GM21423 (cell line): ENCODE results near the gene SUPT3H.

Experiments
- ATAC-seq: cut with Tn5 transposase; IDR thresholded peaks from one replicate; pipeline ENCODE4 v1.9.1; 2021; ENCODE audit warnings: mild to moderate bottlenecking, moderate library complexity; ENCODE audit not compliant: unreplicated experiment

SUPT3H gene

DNA sequence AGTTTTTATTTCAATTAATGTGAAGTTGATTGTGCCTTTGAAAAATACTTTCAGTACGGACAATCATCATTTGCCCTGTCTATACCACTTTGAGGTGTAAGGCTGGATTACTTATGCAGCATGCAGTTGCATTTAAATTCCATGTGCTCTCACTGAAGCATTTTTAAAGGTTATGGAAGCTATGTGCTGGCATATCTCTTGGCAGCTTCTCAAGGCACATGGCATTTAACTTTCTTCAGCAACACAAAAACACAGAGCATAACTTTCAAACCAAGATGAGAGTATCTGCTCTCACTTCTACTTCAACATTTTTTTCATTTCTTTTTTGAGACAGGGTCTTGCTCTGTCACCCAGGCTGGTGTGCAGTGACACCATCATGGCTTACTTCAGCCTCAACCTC is 410.3 kb downstream of the SUPT3H start:
- no peak for ATAC-seq

DNA sequence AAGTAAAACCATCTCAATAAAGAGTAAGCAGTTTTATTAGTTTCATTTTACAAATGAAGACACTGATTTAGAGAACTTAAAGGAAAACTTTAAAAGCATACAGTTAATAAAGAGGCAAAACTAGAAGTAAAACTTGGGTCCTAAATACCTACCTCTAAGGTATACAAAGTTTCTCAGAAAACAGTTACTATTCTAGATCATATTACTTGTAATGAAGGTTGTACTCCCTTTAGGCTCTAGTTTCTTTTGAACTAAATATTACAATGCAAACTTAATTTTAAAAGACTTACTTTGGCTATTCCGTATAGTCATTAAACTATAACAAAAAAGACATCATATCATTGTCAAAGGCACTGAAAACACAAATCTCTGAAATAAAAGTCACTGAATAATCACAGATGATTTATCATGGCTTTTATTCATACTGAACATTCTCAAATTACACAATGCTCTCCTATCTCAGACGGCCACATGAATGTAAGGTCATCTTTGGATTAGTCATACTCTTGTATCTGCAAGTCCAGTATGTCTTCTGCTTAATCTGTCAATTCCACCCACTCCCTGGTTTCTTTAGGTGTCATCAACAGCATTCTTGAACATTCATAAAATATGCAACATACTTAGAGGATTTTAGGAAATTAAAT is 411.2 kb downstream of the SUPT3H start:
- no peak for ATAC-seq

DNA sequence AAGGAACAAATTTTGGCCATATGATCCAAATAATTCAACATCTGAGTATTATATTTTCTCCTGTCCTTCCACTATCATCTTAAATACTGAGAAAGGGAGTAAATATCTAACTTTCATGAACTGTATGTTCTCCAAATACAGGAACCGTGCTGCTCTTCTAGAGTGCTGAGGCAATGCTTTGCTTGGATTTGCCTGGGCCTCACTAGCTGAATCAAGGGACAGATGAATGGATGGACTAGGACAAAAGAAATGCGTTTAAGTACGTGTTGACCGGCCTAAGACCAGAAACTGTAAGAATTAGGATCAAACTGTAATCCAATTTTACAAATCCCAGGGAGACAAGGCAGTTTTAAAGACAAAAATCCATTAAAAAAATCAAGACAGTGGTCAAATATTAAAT is 412.0 kb downstream of the SUPT3H start:
- no peak for ATAC-seq

DNA sequence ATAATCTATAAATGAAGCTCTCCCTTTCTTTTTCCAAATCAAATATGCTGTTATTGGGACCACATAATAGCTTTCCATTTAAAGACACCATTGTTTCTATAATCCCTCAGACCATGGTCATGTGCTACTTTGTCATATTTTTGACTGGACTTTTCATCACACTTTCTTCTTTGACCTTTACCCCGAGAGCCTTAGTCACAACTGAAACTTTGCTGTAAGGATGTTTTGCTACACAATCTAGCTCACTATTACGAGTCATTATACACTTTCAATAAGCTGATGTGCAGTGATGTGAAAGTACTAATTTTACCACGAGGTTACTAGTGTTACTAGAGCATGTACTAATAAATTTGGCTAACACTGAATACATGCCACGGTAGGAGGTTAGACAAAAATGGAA is 416.8 kb downstream of the SUPT3H start:
- no peak for ATAC-seq

DNA sequence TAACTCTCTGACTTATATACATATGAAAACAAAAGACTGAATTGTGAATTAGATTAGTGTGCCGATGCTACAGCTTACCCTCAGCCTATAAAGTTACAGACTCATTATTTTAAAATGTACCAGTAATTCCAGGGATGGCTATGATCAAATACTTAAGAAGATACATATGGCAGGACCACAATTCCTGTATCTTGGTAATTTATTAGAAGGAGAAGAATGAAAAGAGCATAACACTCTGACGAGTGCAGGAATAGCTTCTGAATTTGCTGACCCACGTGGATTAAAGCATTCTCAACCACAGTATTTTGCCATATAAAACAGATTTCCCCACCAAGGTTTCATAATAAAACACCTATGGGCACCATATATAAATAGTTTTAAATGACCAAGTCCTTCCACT is 418.1 kb downstream of the SUPT3H start:
- no peak for ATAC-seq

DNA sequence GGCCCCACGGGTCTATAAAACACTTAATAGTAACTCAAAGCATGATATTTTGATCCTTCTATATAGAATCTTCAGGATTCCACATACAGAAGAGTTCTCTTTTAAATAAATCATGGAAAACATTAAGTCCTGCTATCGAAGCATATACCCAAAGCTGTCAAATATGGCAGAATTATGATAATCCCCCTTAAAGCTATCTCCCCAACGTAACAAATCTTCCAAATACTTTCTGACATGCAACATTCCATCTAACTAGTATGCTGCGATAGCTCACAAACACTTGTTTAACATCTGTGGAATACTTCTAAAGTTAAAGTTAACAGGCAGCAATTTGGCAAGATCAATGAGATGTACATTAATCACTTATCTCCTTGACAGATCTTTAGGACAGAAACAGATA is 420.6 kb downstream of the SUPT3H start:
- no peak for ATAC-seq

DNA sequence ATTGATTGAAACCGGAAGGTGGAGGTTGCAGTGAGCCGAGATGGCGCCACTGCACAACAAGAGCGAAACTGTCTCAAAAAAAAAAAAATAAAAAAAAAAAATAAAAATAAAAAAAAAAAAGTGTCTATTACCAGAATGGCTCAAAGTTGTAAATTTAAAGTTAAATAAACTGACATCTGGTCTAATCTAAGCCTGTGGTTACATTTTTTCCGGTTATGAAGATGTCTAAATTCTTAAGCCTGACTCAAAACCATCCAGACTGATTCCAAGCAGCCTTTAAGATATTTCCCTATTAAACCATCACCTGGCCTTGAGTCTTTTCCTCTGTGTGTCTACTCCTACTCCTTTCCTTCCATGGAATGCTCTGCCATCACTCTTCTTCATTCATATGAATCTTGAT is 421.3 kb downstream of the SUPT3H start:
- ATAC-seq = no peak

DNA sequence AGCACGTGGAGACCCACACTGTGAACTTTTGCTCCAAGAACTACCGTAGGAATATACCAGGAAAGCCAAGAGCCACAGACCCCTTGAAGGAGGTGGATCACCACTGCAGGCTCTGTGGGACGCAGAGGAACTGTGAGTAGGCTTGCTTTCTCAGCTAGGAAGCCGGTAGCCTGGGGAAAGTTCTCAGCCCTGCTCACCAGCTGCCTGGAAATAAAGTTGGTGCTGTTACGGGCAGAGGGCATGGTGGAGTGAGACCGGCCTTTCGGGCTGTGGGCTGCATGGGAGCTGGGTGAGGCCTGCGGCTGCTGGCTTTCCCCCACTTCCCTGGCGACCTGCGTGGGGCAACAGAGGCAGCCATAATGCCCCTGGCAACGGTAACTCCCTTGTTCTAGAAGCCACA is 422.6 kb downstream of the SUPT3H start:
- ATAC-seq = no peak

DNA sequence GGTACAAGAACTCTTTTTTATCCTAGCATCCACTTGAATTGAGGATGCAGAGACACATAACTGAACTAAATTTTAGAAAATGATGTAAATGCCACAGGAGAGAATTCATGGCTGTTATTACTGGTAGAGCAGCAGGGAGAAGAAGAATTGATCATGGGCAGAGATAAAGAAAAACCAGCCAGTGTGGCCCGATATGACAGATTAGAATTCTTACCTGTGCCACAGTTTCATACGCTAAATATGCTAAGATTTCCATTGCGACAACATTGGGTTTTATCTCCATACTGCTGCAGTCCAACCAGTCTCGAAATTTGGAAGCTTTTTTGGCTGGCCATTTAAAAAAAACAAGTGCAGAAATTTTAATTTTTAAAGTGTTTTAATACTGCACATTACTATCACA is 423.5 kb downstream of the SUPT3H start:
- ATAC-seq = no peak

DNA sequence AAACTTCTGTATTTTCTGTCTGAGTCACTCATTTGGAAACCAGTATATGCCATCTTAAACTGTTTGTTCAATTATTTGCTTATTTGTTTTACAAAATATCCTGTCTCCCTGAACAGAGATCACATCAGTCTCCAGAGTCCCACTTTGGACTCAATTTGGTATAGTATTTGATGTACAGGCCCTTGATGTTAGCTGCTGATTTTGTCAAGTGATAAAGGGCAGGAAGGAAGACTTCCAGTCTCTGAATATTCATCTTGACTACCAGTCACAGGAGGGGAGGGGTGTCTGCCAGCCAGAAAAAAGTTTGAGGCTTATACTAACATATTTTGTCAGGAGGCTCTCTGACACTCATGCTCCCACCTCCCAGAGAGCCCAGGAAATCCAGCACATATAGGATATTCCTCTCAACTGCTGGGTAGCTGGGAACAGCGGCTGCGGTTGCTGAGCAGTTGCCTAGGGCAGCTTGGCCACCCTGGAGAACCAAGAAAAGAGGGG is 426.4 kb downstream of the SUPT3H start:
- no peak for ATAC-seq

DNA sequence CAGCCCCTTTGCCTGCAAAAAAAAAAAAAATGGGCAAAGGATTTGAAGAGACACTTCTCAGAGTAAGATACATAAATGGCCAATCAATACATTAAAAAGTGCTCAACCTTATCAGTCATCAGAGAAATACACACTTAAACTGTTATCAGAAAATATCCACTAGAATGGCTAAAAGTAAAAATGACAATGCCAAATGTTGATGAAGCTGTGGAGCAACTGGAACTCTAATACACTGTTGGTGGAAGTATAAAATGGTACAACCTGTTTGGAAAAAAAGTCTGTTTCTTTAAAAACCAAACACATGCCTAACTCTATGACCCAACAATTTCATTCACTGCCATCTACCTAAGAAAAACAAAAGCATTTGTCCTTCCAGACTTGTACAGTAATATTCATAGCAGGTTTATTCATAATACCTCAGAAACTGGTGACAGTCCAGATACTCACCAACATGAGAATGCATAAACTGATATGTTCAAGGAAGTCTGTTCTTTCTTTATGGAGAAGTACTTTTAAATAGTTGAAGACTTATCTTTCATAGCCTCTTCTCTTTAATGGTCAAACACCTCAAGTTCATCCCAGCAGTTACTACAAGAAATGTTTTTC is 428.0 kb downstream of the SUPT3H start:
- no peak for ATAC-seq

DNA sequence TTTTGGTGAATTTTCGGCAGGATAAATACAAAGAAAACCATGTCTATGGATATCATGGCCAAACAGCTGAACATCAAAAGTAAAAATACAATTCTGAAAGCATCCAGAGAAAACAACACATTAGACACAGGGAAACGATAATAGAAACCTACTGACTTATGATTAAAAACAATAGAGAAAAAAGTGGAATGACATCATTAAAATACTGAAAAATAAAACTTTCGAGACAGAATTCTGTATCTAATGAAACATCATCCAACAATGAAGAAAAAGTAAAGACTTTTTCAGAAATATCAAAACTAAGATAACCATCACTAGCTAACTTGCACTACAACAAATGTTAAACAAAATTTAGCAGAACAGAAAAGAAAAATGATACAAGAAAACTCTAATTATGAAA is 434.2 kb downstream of the SUPT3H start:
- no peak for ATAC-seq

DNA sequence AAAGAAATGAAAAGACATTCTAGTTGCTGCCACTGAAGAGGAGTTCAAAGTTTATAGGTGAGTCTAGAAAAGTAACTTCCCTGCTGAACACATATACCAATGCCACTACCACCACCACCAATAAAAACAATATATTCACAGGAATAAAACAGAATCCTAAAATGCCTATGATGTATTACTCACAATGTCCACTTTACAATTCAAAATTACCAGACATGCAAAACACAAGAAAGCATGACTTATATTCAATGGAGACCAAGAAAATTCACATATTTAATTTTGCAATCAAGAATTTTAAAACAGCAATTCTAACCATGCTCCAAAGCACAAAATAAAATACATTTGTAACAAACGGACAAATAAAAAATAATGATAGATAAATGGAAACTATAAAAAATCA is 434.9 kb downstream of the SUPT3H start:
- no peak for ATAC-seq

DNA sequence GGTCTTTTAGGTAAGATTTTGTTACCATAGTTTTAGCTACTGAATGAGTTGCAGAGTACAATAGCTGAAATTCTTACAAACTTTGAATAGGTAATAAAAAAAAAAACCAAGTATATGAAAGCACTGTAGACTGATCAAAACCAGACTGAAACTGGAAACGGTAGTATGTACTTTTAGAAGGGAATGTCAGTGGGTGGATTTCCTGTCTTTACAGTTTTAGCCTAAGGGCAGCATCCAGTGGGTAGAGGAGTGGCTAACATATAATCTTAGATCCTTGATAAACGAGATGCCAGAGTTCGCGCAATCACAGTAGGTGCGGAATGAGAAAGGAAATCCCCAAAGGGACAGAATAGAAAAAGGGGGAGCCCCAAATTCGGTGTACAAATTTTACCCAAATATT is 435.5 kb downstream of the SUPT3H start:
- ATAC-seq = no peak

DNA sequence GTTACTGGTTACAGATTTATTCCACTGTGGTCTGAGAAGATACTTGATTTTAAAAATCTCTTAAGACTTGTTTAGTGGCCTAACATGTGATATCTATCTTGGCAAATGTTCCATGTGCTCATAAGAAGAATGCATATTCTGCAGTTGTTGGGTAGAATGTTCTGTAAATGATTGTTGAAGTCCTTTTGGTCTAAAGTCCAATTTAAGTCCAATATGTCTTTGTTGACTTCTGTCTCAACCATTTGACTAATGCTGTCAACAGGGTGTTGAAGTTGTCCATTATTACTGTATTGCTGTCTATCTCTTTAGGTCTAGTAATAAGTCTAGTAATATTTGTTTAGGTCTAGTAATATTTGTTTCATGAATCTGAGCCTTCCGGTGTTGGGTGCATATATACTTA is 437.4 kb downstream of the SUPT3H start:
- ATAC-seq = no peak

DNA sequence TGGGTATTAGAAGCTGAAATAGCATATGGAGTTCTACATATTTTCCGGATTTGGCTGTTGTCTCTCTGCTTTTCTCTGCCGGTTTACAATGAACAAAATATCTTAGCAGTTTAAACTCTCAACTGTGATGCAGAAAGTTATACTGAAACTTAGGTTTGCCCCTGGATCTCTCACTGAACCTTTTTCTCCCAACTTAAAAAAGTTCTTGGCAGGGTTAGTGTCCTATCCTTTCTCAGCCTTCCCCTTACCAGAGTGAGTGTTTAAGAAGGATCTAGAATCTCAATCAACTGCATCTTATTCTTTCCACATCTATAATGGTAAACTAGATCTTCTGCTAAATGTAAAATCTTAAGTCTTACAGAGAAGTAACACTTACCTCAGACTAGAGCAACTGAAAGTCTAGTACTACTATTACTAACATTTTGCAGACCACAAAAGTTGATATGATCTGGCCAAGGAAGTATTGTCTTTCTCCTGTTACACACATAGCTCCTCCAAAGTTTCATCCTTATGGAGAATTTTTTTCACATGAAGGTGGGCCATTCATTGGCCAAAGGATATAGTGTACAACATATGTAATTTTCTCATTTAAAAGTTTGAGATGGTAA is 441.9 kb downstream of the SUPT3H start:
- ATAC-seq = peak; percentile 53

DNA sequence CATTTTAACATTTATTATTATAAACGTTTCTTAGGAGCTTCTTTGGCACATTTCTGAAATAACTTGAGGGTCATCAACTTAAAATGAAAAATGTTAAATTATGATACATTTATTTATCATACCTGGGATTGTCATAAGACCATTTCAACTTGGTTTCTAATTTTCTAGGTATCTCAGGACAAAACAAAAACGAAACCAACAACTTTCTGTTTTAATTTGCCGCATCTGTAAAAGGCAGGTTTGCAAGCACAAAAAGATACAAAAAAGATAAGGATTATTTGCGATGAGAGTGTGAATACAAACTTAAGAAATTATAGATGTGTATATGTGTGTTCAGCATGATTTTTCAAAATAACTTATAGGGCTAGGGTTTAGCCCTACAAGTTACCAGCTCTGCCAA is 444.6 kb downstream of the SUPT3H start:
- ATAC-seq = no peak

DNA sequence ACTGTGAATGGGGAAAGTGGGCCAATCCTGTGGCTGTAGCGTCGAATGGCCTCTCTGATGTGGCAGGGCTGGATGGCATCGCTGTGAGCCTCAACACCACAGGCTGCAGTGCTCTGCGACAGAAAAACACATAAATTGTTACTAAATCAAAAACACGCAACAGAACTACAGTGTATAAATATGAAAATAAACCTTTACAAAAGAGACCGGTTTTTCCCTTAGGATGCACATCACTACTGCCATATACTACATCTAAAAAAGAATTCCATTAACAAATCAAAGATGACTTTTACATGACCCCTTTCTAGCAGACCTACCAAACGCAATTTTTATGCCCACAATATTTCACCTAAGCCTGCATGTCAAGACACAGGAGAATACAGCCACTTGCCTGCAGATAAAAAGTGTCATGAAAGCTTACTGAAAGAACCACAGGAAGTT is 445.1 kb downstream of the SUPT3H start:
- ATAC-seq = no peak

DNA sequence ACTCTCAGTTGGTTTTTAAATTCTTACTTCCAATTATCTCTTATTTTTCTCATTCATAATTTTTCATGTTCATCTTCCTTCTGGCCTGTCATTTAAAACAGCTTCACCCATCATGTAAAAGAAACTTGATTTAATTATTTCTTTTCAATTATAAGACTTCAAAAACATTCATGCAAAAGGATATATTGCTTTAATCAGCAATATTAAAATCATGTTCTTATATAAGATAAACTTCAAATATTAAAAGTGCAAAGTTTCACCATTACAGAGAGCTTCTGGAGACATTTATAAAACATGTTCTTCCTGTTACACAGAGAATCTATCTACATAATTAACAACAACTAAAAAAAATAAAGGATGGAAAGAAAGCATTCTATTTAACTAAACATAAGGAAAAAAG is 446.3 kb downstream of the SUPT3H start:
- no peak for ATAC-seq

DNA sequence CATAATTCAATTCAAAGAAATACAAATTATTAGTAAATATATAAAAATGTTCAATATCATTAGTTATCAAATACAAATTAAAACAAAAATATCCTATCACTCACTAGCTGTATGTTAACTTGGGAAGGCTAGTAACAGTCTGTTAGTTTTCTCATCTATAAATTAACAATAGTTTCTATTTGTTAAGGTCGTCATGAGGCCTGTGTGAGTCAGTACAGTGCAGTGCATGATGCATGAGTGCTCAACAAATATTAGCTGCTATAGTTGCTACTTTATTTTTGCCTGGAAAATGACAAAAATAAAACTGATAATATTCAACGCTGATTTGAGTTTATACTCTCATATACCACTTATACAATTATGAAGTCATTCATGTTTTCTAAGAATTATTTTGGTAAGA is 451.2 kb downstream of the SUPT3H start:
- ATAC-seq = no peak

DNA sequence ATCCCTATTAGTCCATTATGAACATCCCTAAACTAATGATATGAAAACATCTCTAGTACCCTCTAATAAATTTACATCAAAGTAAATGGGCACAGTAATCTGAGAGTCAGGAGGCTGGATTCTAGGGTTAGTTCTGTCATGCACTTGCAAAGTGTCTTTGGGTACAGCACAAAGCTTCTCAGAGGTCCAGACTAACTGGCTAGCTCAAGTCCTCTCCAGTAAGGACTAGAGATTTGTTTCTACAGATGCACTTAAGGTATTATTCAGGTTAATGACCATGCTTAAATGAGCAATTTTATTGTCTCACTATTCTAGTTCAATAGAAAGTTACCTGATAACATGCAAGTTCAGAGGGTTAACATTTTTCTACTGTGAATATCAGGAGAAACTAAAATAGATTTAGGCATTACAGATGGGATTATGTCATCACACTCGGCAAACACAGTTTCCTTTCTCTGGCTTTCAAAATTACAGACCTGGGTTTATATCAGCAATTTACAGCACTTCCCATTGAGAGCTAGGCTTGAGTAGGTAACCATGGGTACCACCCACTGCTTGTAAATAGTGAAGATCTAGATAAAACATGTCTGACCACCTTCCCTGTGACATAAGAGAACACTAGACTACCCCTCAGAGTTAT is 452.5 kb downstream of the SUPT3H start:
- ATAC-seq = no peak

DNA sequence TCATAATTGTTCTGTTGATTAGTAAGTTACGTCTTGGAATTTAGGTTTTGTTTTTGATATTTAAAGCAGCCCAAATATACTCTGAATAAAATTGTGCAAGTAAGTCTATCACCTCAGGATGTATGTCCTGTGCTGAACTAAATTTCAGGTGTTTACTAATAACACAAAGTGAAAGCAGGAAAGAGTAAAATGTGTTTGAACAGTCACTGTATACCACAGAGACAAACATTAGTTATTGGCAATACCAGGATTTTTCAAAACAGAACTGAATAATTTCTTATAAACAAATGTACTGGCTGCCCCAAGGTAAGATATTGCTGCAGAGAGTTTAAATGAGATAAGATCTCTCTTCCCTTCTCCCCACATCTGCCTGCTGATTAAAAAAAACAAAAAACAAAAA is 454.3 kb downstream of the SUPT3H start:
- ATAC-seq = no peak
